Smooth muscle cell (in vitro differentiated cells): ENCODE data around the gene PTPRA. TPM values are rescaled to one million over a fixed set of nuclear protein-coding genes. Genes with fewer than 3 reads are reported as not detected.

Source experiments
- DNase-seq: peaks from one replicate; lab custom pipeline; 2025; ENCODE audit not compliant: unreplicated experiment; lab: John Stamatoyannopoulos, UW
- H2AFZ ChIP-seq: fragments of 200-600 bp; sonication (generic); 2 replicates; pipeline ENCODE4 v1.6.0; 2016; ENCODE audit warnings: antibody characterized with exemption, low read depth, mild to moderate bottlenecking
- H3F3A ChIP-seq: fragments of 200-600 bp; sonication (generic); 2 replicates; pipeline ENCODE4 v1.6.0; 2017; ENCODE audit warnings: antibody characterized with exemption, low read depth
- H3K27ac ChIP-seq: fragments of 200-600 bp; sonication (generic); 2 replicates; pipeline ENCODE4 v1.5.1; 2016; ENCODE audit warnings: low read depth, mild to moderate bottlenecking
- H3K27me3 ChIP-seq: fragments of 200-600 bp; sonication (generic); 2 replicates; pipeline ENCODE4 v1.6.1; 2016; ENCODE audit warnings: low read depth, mild to moderate bottlenecking
- H3K36me3 ChIP-seq: fragments of 200-600 bp; sonication (generic); 2 replicates; pipeline ENCODE4 v1.5.1; 2016; ENCODE audit warnings: low read depth
- H3K4me1 ChIP-seq: fragments of 200-600 bp; sonication (generic); 2 replicates; pipeline ENCODE4 v1.5.1; 2016; ENCODE audit warnings: low read depth
- H3K4me2 ChIP-seq: fragments of 200-600 bp; sonication (generic); 2 replicates; pipeline ENCODE4 v1.6.0; 2016; ENCODE audit warnings: mild to moderate bottlenecking
- H3K4me3 ChIP-seq: fragments of 200-600 bp; sonication (generic); 2 replicates; pipeline ENCODE4 v1.5.1; 2016; ENCODE audit warnings: mild to moderate bottlenecking
- H3K79me2 ChIP-seq: fragments of 200-600 bp; sonication (generic); 2 replicates; pipeline ENCODE4 v1.6.0; 2016; ENCODE audit warnings: low read depth, mild to moderate bottlenecking
- H3K9ac ChIP-seq: fragments of 200-600 bp; sonication (generic); 2 replicates; pipeline ENCODE4 v1.6.0; 2016; ENCODE audit warnings: low read depth
- H3K9me3 ChIP-seq: fragments of 200-600 bp; sonication (generic); replicated peaks from 2 replicates; pipeline ENCODE4 v1.5.1; 2016; ENCODE audit warnings: low read depth
- H4K20me1 ChIP-seq: fragments of 200-600 bp; sonication (generic); 2 replicates; pipeline ENCODE4 v1.6.0; 2016; ENCODE audit warnings: low read depth
- CTCF ChIP-seq: fragments of 200-600 bp; sonication (generic); IDR thresholded peaks from 2 replicates; pipeline ENCODE4 v1.5.1; 2017; ENCODE audit warnings: borderline replicate concordance, mild to moderate bottlenecking, antibody characterized with exemption; ENCODE audit not compliant: insufficient read depth, poor library complexity, severe bottlenecking
- WGBS: methylation state at CpG from one replicate; pipeline ENCODE4 v1.1.7; 2016; ENCODE audit warnings: low lambda C conversion rate; 5-methylcytosine and 5-hydroxymethylcytosine counted together
- polyA plus RNA-seq: library from polyadenylated mRNA; unstranded; fragments of >200 nt; fragmentation: Nextera tagmentation; extraction: Ambion mirVana; gene quantifications from 2 replicates; pipeline ENCODE4 v1.2.1, GENCODE V29; 2016
- total RNA-seq: library from RNA; depleted of rRNA; stranded (reverse); fragments of >200 nt; gene quantifications from 2 replicates; pipeline ENCODE4 v1.2.3, GENCODE V29; 2014

PTPRA gene
- total and polyA plus RNA-seq, 2 experiments from 2014 or later, result 38.4 to 48.9 TPM

GRCh38 chr20:2851086-2851485, 22.2 kb upstream of the PTPRA start:
- no peaks in the 10 kb centered on the region for H3K4me1 ChIP-seq
- TF ChIP-seq CTCF, result no peak
- H3K27me3 ChIP-seq, result no peaks in the 10 kb centered on the region
- H3K4me3 ChIP-seq, result no peak overlapping the region
- H3K27ac ChIP-seq, result no peak overlapping the region
- DNase-seq, result no peak
- H3K9ac ChIP-seq, result no peak overlapping the region
- peaks cover 20% of the 10 kb centered on the region for H4K20me1 ChIP-seq
- no peak overlapping the region for H2AFZ ChIP-seq
- H3K9me3 ChIP-seq, result no peaks in the 10 kb centered on the region
- no peak overlapping the region for H3K4me2 ChIP-seq
- H3F3A ChIP-seq, result no peaks in the 10 kb centered on the region
- WGBS, result 95% methylated on average over 10 of the region's 10 CpGs
- H3K36me3 ChIP-seq, result no peaks in the 10 kb centered on the region
- no peaks in the 10 kb centered on the region for H3K79me2 ChIP-seq

GRCh38 chr20:2858591-2858990, 14.7 kb upstream of the PTPRA start:
- Histone ChIP-seq H3K27me3 (no peaks in the 10 kb centered on the region), H3K4me1 (no peaks in the 10 kb centered on the region), H3K9me3 (no peaks in the 10 kb centered on the region), H3K9ac (no peak overlapping the region), H3F3A (no peaks in the 10 kb centered on the region), H3K27ac (no peak overlapping the region), H3K79me2 (no peaks in the 10 kb centered on the region), H4K20me1 (peaks cover 37% of the 10 kb centered on the region), H3K4me2 (no peak overlapping the region), H2AFZ (no peak overlapping the region), H3K36me3 (no peaks in the 10 kb centered on the region), H3K4me3 (no peak overlapping the region)
- no peak for DNase-seq
- 96% methylated on average over 2 of the region's 2 CpGs for WGBS
- no peak for TF ChIP-seq CTCF

- DNase-seq, result no peak
- no peak overlapping the region for H3K27ac ChIP-seq
Measured at GRCh38 chr20:2859330-2860121, 13.8 kb upstream of the PTPRA start.

More at GRCh38 chr20:2859330-2860121, 13.8 kb upstream of the PTPRA start:
- Histone ChIP-seq H3K27me3 (no peaks in the 10 kb centered on the region), H3F3A (no peaks in the 10 kb centered on the region), H4K20me1 (peaks cover 32% of the 10 kb centered on the region), H3K36me3 (no peaks in the 10 kb centered on the region), H3K9ac (no peak overlapping the region), H3K4me1 (no peaks in the 10 kb centered on the region), H3K9me3 (no peaks in the 10 kb centered on the region), H3K79me2 (no peaks in the 10 kb centered on the region), H3K4me2 (no peak overlapping the region), H2AFZ (no peak overlapping the region), H3K4me3 (no peak overlapping the region)
- TF ChIP-seq CTCF, result no peak
- 95% methylated on average over 4 of the region's 4 CpGs for WGBS
